Esophagus squamous epithelium (tissue), 4 donors: Measurements from ENCODE around the gene NFX1.

Source experiments
- POLR2A ChIP-seq, 4 donors: fragments of 450-650 bp; IDR thresholded peaks; one replicate each; pipeline ENCODE4 v1.6.1; 2017; ENCODE audit warnings: antibody characterized with exemption in 4 of 4, mild to moderate bottlenecking in 4 of 4, moderate library complexity in 3 of 4
- TF ChIP-seq, protein P1 (sequence below), 6 experiments: fragments of 450-650 bp in 4 of 6; fragments of 200-600 bp in 2 of 6; sonication (generic) in 2 of 6; IDR thresholded peaks; one replicate each; pipeline ENCODE4 v1.5.1; 2016 to 2019; ENCODE audit warnings: antibody characterized with exemption in 6 of 6, mild to moderate bottlenecking in 4 of 6, moderate library complexity in 4 of 6

DNA sequence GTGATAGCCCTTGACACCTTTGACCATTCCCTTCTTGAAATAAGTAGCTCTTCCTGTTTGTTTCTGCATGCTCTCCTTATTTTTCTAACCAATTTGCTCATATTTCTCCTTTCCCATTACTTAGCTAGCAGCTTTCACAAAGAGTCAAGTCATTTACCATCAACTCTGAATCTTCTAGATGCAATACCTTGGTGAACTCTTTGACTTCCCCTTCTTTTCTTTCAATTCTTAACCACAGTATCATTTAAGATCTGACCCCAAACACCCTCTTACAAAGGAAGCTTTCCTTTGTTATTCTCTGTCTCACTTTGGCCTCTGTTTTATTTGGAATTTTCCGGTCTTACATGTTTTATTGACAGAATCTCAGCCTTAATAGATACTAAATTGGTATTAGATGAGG, 14.0 kb downstream of the NFX1 start:
- TF ChIP-seq, protein P1, sequence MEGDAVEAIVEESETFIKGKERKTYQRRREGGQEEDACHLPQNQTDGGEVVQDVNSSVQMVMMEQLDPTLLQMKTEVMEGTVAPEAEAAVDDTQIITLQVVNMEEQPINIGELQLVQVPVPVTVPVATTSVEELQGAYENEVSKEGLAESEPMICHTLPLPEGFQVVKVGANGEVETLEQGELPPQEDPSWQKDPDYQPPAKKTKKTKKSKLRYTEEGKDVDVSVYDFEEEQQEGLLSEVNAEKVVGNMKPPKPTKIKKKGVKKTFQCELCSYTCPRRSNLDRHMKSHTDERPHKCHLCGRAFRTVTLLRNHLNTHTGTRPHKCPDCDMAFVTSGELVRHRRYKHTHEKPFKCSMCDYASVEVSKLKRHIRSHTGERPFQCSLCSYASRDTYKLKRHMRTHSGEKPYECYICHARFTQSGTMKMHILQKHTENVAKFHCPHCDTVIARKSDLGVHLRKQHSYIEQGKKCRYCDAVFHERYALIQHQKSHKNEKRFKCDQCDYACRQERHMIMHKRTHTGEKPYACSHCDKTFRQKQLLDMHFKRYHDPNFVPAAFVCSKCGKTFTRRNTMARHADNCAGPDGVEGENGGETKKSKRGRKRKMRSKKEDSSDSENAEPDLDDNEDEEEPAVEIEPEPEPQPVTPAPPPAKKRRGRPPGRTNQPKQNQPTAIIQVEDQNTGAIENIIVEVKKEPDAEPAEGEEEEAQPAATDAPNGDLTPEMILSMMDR (IDR thresholded peaks at IDR 0.05), result no peak
- no peak for TF ChIP-seq POLR2A (IDR thresholded peaks at IDR 0.05)
